Caco-2 (cell line): Measurements from ENCODE around the gene TLN1. TPM values are rescaled to one million over a fixed set of nuclear protein-coding genes. Genes with fewer than 3 reads are reported as not detected.

Source experiments
- BruUV-seq: library from RNA; stranded (reverse); fragments of 400-500 nt; replicated peaks from 2 replicates; lab custom pipeline; 2021; lab: Mats Ljungman, UMichigan
- CTCF ChIA-PET: fragments of 300-600 bp; sonication (Branson Sonifier 250); formaldehyde crosslinking; loops from one replicate; lab custom pipeline; 2022; ENCODE audit warnings: antibody characterized with exemption; lab: Charles Lee
- POLR2A ChIA-PET: fragments of 300-600 bp; sonication (Branson Sonifier 250); formaldehyde crosslinking; loops from one replicate; lab custom pipeline; 2022; ENCODE audit warnings: antibody characterized with exemption; lab: Charles Lee
- DNase-seq, 2 experiments: peaks; one replicate each; pipeline versions ENCODE4 v3.0.0 to v3.0.0-alpha.2; 2020 to 2022
- H3K27me3 ChIP-seq: replicated peaks from 2 replicates; pipeline ENCODE4 v1.6.0; 2011; ENCODE audit warnings: low read length; ENCODE audit not compliant: control insufficient read depth, insufficient read depth
- H3K36me3 ChIP-seq: 2 replicates; pipeline ENCODE4 v1.5.1; 2011; ENCODE audit warnings: low read length; ENCODE audit not compliant: control insufficient read depth, insufficient read depth
- H3K4me1 ChIP-seq: fragments of 250-450 bp; sonication (Bioruptor Pico); 2 replicates; pipeline ENCODE4 v1.5.1; 2020; ENCODE audit warnings: mild to moderate bottlenecking
- H3K4me3 ChIP-seq: 2 replicates; pipeline ENCODE4 v1.5.1; 2011; ENCODE audit warnings: low read depth, mild to moderate bottlenecking, control low read depth, low read length
- H3K9me3 ChIP-seq: fragments of 250-450 bp; sonication (Bioruptor Pico); 2 replicates; pipeline ENCODE4 v1.5.1; 2020; ENCODE audit warnings: mild to moderate bottlenecking, moderate library complexity
- H3K27ac Mint-ChIP-seq: one replicate; pipeline ENCODE4 v1.8.0; 2022; ENCODE audit warnings: mixed read lengths; ENCODE audit not compliant: unreplicated experiment
- H3K27me3 Mint-ChIP-seq: one replicate; pipeline ENCODE4 v1.8.0; 2022; ENCODE audit warnings: mixed read lengths; ENCODE audit not compliant: insufficient read depth, unreplicated experiment
- H3K36me3 Mint-ChIP-seq: one replicate; pipeline ENCODE4 v1.8.0; 2022; ENCODE audit warnings: mild to moderate bottlenecking, mixed read lengths; ENCODE audit not compliant: insufficient read depth, unreplicated experiment
- H3K4me1 Mint-ChIP-seq: one replicate; pipeline ENCODE4 v1.8.0; 2022; ENCODE audit warnings: low read depth, mixed read lengths; ENCODE audit not compliant: unreplicated experiment
- H3K4me3 Mint-ChIP-seq: one replicate; pipeline ENCODE4 v1.8.0; 2022; ENCODE audit warnings: mild to moderate bottlenecking, moderate library complexity, mixed read lengths; ENCODE audit not compliant: unreplicated experiment
- H3K9me3 Mint-ChIP-seq: one replicate; pipeline ENCODE4 v1.8.0; 2022; ENCODE audit warnings: mixed read lengths; ENCODE audit not compliant: unreplicated experiment
- intact Hi-C: fragments of 100-400 bp; cut with micrococcal nuclease; formaldehyde crosslinking; loops from one replicate; pipeline ENCODE4 v1.10.0; 2022; ENCODE audit not compliant: unreplicated experiment
- total RNA-seq: library from RNA; stranded (reverse); gene quantifications from 2 replicates; pipeline ENCODE4 v1.2.3, GENCODE V29; 2022
- TF ChIP-seq, protein P1 (sequence below), 2 experiments: fragments of 200-600 bp in 1 of 2; IDR thresholded peaks; 1 replicate in 1 of 2; 2 replicates in 1 of 2; pipeline versions ENCODE4 v1.5.1 to v1.8.0; 2011 to 2022; ENCODE audit warnings: antibody characterized with exemption in 1 of 2, control low read depth in 1 of 2, inconsistent platforms in 1 of 2, low read depth in 1 of 2, low read length in 1 of 2, mild to moderate bottlenecking in 1 of 2, moderate library complexity in 1 of 2; ENCODE audit not compliant: insufficient read depth in 1 of 2, severe bottlenecking in 1 of 2, unreplicated experiment in 1 of 2

The TLN1 gene
- total RNA-seq, 1 experiment from 2014 or later, result 147 TPM

DNA sequence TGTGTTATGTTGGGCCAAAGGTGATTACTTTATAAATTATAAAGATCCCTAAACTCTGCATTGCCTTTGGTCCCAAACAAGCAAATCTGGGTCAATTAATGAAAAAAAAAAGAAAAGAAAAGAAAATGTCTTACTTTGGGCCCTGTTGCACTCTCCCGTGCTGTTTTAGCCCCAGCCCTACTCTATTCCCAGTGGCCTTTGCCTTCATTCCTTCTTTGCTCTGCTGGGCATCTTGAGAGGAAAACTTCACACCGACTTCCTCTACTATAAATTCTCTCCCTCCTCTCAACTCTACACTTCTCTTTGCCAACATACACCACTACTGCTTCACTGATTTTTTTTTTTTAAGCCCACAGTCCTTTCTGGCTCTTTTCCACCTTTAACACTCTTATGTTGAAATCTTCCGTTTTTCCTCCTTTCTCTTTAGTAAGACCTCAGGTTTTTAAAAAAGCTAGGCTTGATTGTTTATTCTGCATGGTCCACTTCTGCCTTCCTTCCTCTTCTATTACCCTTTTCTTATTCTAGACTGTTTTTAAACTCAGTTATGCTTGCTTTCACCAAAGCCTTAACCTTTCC lies 26.6 kb upstream of the TLN1 start:
- Mint-ChIP-seq H3K36me3 (peaks cover 14% of the 10 kb centered on the region), H3K9me3 (no peaks in the 10 kb centered on the region), H3K27me3 (no peaks in the 10 kb centered on the region), H3K4me3 (peak overlapping the region; percentile 20), H3K27ac (no peak overlapping the region), H3K4me1 (peaks cover 14% of the 10 kb centered on the region)
- no peaks in the 10 kb centered on the region for H3K27me3 ChIP-seq
- no peaks in the 10 kb centered on the region for H3K36me3 ChIP-seq
- H3K9me3 ChIP-seq, result no peaks in the 10 kb centered on the region
- CTCF ChIA-PET, result interaction anchor here (0.7 kb wide), 1 partner anchor 32 kb away, joined by 7 read pairs; no protein-coding TSS in a partner anchor
- intact Hi-C loops, result no loop called here
- DNase-seq, result no peak
- TF ChIP-seq, protein P1, sequence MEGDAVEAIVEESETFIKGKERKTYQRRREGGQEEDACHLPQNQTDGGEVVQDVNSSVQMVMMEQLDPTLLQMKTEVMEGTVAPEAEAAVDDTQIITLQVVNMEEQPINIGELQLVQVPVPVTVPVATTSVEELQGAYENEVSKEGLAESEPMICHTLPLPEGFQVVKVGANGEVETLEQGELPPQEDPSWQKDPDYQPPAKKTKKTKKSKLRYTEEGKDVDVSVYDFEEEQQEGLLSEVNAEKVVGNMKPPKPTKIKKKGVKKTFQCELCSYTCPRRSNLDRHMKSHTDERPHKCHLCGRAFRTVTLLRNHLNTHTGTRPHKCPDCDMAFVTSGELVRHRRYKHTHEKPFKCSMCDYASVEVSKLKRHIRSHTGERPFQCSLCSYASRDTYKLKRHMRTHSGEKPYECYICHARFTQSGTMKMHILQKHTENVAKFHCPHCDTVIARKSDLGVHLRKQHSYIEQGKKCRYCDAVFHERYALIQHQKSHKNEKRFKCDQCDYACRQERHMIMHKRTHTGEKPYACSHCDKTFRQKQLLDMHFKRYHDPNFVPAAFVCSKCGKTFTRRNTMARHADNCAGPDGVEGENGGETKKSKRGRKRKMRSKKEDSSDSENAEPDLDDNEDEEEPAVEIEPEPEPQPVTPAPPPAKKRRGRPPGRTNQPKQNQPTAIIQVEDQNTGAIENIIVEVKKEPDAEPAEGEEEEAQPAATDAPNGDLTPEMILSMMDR (IDR thresholded peaks at IDR 0.05; ENCODE audit: insufficient read depth in 1 of 2, low read depth in 1 of 2, low read length in 1 of 2, severe bottlenecking in 1 of 2, unreplicated experiment in 1 of 2), result no peak
- BruUV-seq, result no TSS peak
- no peak overlapping the region for H3K4me3 ChIP-seq
- H3K4me1 ChIP-seq, result peaks cover 5% of the 10 kb centered on the region; the same call in 1 of the 2 replicates
- POLR2A ChIA-PET, result no interaction called here

DNA sequence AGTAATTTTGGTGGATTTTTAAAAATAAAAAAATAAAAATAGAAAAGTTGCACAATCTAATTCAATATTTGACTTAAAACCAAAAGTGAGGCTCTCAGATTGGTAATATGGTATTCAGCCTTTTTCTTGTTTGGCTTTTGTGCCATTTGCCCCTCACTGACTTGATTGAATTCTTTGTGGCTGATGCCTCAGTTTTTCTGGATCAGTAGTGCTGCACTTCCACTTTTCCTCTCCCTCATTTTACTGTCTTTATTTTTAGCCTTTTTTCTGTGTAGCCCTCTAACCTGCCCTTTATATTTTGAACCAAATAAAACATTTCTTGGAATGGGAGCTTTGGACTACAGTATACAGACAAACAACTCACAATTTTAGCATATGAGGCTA lies 25.9 kb upstream of the TLN1 start:
- no peaks in the 10 kb centered on the region for H3K9me3 Mint-ChIP-seq
- ChIA-PET CTCF (no interaction called here), POLR2A (no interaction called here)
- no peaks in the 10 kb centered on the region for H3K27me3 ChIP-seq
- H3K36me3 Mint-ChIP-seq, result peaks cover 16% of the 10 kb centered on the region
- no peaks in the 10 kb centered on the region for H3K36me3 ChIP-seq
- no peaks in the 10 kb centered on the region for H3K9me3 ChIP-seq
- H3K4me3 ChIP-seq, result peak overlapping the region; percentile 59
- H3K4me3 Mint-ChIP-seq, result peak overlapping the region; percentile 80
- H3K27ac Mint-ChIP-seq, result peak overlapping the region; percentile 81
- no peak for DNase-seq
- TSS peak; percentile 16 for BruUV-seq
- TF ChIP-seq, protein P1 (IDR thresholded peaks at IDR 0.05; ENCODE audit: insufficient read depth in 1 of 2, low read depth in 1 of 2, low read length in 1 of 2, severe bottlenecking in 1 of 2, unreplicated experiment in 1 of 2), result no peak
- intact Hi-C loops, result no loop called here
- H3K4me1 Mint-ChIP-seq, result peaks cover 14% of the 10 kb centered on the region
- H3K4me1 ChIP-seq, result peaks cover 5% of the 10 kb centered on the region; the same call in 1 of the 2 replicates
- no peaks in the 10 kb centered on the region for H3K27me3 Mint-ChIP-seq

DNA sequence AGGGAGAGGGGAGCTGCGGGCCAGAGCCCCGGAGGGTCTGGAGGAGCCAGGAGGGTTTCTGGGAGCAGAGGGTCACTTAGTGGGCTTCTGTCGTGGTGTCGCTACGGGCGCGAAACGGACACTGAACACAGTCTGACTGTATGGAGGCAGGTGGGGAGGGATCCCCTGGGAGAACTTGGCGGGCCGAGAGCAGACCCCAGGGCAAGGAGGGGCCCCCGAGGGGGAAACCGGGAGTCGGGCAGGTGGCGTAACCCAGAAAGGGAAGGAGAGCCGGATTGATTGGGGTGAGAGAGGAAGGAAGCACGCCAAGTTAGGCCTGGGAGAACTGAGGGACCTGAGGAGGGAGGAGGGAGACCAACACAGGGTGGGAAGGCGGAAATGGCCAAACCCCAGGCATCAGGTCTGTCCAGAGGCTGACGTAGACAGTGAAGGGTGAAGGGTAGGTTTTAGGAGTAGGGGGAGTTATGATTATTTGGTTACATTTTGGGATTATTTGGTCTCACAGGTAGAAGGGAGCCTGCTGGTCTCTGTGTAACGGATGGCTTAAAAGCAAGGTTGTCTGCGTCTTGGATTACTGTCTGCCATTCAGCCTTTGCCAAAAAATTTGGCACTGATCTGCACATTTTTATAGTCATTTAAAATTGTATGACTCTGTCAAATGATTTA lies 25.4 kb upstream of the TLN1 start:
- H3K27me3 ChIP-seq, result no peaks in the 10 kb centered on the region
- peak overlapping the region; percentile 59 for H3K4me3 ChIP-seq
- no peaks in the 10 kb centered on the region for H3K9me3 Mint-ChIP-seq
- peaks cover 21% of the 10 kb centered on the region for H3K36me3 Mint-ChIP-seq
- peak; percentile 60 to 70 for DNase-seq
- H3K4me3 Mint-ChIP-seq, result peak overlapping the region; percentile 80
- H3K27me3 Mint-ChIP-seq, result no peaks in the 10 kb centered on the region
- H3K9me3 ChIP-seq, result no peaks in the 10 kb centered on the region
- peaks cover 5% of the 10 kb centered on the region; the same call in 1 of the 2 replicates for H3K4me1 ChIP-seq
- peak overlapping the region; percentile 81 for H3K27ac Mint-ChIP-seq
- no TSS peak for BruUV-seq
- no peaks in the 10 kb centered on the region for H3K36me3 ChIP-seq
- intact Hi-C loops, result no loop called here
- POLR2A ChIA-PET, result interaction anchor here (0.6 to 2.0 kb wide), 2 partner anchors 29 to 251 kb away, joined by 5 read pairs; no protein-coding TSS in a partner anchor
- peaks cover 14% of the 10 kb centered on the region for H3K4me1 Mint-ChIP-seq
- CTCF ChIA-PET, result interaction anchor here (0.6 to 1.5 kb wide), 5 partner anchors 11 to 841 kb away, joined by 3 to 10 read pairs (median 4); partner anchors contain the start of gene HINT2
- TF ChIP-seq, protein P1 (IDR thresholded peaks at IDR 0.05; ENCODE audit: insufficient read depth in 1 of 2, low read depth in 1 of 2, low read length in 1 of 2, severe bottlenecking in 1 of 2, unreplicated experiment in 1 of 2), result no peak
